ENCODE measurements around the gene GALT. TPM values are rescaled to one million over a fixed set of nuclear protein-coding genes. Genes with fewer than 3 reads are reported as not detected.

Gene GALT
- total RNA-seq, 4 donors from 2014 or later: 73.5 to 147 (median 97.3) TPM

DNA sequence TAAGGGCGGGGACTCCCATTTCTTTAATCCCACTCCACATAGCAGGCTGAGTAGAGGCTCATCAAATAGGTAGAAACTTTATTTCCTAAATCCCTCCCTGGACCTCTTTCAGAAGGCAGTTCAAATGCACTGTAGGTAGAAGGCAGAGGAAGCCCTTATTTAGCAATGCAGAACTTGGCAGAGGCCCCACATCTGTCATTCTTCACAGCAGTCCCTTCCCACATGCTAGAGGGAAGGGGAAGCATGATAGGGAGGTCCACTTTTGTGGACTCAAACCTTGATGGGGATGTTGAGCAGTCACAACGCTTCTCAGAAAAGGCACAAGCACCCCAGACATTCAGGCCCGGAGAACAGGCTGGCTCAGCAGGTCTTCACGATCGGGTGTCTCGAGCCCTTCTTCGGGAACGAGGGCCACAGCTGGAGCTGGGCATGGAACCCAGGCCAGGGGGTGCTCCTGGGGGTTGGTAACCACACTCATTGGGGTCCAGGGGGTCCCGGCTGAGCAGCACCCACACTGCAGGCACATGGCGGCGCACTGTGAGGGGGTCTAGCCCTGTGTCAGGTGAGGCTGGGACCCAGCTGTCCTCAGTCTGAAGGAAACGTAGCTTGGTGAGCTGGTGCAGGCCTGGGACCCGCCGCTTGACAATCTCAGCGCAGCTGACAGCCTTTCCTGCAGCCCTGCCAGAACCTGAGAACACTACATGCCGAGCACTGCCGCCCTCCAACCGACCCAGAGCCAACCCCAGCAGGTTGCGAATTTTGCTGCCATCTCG lies 35.9 kb upstream of the GALT start:
- DNase-seq: no peak
- Histone ChIP-seq H3K4me3 (peak overlapping the region in 1 of 4 donors; percentile 86), H3K9me3 (no peaks in the 10 kb centered on the region), H3K27me3 (no peaks in the 10 kb centered on the region), H3K4me1 (peaks cover 3 to 23% (median 17%) of the 10 kb centered on the region in 4 donors), H3K27ac (no peak overlapping the region), H3K36me3 (no peaks in the 10 kb centered on the region)
- 97% methylated on average over 19 of the region's 20 CpGs; no CpG with 5 or more reads in 1 of the 2 donors for WGBS, 2 donors (ENCODE audit: low coverage in 1 of 2)
- TF ChIP-seq, protein P1, sequence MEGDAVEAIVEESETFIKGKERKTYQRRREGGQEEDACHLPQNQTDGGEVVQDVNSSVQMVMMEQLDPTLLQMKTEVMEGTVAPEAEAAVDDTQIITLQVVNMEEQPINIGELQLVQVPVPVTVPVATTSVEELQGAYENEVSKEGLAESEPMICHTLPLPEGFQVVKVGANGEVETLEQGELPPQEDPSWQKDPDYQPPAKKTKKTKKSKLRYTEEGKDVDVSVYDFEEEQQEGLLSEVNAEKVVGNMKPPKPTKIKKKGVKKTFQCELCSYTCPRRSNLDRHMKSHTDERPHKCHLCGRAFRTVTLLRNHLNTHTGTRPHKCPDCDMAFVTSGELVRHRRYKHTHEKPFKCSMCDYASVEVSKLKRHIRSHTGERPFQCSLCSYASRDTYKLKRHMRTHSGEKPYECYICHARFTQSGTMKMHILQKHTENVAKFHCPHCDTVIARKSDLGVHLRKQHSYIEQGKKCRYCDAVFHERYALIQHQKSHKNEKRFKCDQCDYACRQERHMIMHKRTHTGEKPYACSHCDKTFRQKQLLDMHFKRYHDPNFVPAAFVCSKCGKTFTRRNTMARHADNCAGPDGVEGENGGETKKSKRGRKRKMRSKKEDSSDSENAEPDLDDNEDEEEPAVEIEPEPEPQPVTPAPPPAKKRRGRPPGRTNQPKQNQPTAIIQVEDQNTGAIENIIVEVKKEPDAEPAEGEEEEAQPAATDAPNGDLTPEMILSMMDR (IDR thresholded peaks at IDR 0.05): no peak
- TF ChIP-seq POLR2A (IDR thresholded peaks at IDR 0.05) (no peak), POLR2AphosphoS5 (IDR thresholded peaks at IDR 0.05) (no peak)
- in situ Hi-C loops (cut with MboI; ENCODE audit: low pct_ligation_motif_present in 1 of 4, low pct_unique_long_range_greater_than_20kb in 1 of 4, low sequenced_read_pairs in 3 of 4): no loop called here
- intact Hi-C loops (cut with DNase I; ENCODE audit: low total_unique reads): no loop called here

DNA sequence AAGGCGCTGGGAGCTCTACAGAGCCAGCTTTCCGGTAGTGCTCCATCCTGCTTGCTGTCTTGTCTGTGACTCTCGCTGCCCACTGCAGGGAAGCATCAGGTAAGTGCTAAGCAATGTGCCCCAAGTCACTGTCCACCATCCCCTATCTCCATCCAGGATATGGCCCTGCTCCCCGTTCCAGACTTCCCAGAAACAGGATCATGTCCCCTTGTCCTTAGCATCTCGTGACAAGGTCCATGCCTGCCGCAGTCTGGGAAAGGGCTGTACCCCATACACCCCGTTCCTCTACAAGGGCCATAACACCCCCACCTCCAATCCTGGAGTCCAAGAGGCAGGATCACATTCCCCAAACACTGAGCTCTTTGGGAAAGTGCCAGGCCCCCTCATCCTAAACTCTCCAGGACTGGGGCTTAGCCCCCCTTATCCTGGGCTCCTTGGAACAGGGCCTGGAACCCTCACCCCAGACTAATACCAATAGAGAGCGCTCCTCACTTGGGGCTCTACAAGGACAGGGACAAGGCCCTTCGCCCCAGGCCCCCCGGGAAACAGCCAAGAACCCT lies 35.1 kb upstream of the GALT start:
- 33 to 44% methylated on average over 1 to 10 of the region's 10 CpGs for WGBS, 2 donors (ENCODE audit: low coverage in 1 of 2)
- Histone ChIP-seq H3K4me3 (peak overlapping the region; percentile 44 to 86 (median 61)), H3K9me3 (no peaks in the 10 kb centered on the region), H3K27me3 (no peaks in the 10 kb centered on the region), H3K27ac (peak overlapping the region; percentile 84 to 93 (median 88)), H3K4me1 (peaks cover 3 to 23% (median 17%) of the 10 kb centered on the region in 4 donors), H3K36me3 (no peaks in the 10 kb centered on the region)
- TF ChIP-seq, protein P1 (IDR thresholded peaks at IDR 0.05): no peak
- TF ChIP-seq POLR2AphosphoS5 (IDR thresholded peaks at IDR 0.05) (no peak), EP300 (IDR thresholded peaks at IDR 0.05; ENCODE audit: low read depth) (no peak), POLR2A (IDR thresholded peaks at IDR 0.05) (no peak)
- intact Hi-C loops (cut with DNase I; ENCODE audit: low total_unique reads): no loop called here
- DNase-seq: no peak
- in situ Hi-C loops (cut with MboI; ENCODE audit: low pct_ligation_motif_present in 1 of 4, low pct_unique_long_range_greater_than_20kb in 1 of 4, low sequenced_read_pairs in 3 of 4): no loop called here

DNA sequence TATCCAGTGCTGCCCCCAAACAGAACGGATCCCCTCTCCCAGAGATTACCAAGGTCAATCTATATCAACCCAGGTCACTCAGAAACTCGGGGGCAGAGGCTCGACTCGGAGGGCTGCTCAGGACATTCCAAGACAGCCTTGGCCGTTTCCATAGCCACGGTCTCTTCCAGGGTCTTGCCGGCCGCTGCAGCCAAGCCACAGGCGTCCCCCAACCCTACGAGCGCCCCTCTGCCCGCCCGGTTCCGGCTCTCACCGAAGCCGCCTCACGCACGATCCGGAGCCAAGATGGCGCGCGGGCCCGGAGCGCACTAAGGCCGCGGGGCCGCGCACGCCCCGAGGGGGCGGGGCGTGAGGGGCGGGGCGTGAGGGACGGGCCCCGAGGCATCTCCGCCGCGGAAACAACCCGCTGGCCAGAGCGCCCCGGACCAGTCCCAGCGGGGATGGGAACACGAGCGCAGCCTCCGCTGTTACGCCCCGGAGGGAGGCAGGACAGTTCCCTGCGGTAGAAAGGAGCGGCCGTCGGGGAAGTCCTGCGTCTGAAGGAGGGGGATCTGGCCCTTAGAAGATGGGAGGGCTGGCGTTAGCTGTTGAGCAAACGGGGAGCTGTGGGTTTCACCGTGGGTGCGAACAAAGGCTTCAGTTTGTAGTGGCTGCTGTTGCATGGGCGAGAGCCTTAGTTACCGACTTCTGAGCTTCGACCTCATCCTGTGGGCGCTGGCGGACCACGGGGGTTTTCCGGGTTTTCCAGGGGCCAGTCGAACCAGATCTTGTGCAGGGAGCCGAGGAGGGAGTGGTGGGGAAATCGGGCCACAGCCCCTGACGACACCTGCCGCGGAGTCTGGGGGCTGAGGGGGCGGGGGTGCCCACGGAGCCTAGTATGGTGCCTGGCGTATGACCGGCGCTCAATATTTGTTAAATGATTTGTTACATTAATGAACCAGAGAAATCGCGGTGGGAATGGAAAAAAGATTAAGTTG lies 34.4 kb upstream of the GALT start, which contains the start of gene RPP25L:
RPP25L (minus strand) TSS at position 287 of the 977 bp plus-strand sequence. CDS start 801 bp downstream, outside the sequence.
- intact Hi-C loops (cut with DNase I; ENCODE audit: low total_unique reads): no loop called here
- TF ChIP-seq, protein P1 (IDR thresholded peaks at IDR 0.05): no peak
- TF ChIP-seq POLR2AphosphoS5 (IDR thresholded peaks at IDR 0.05): peak; percentile 87 to 98 (median 96)
- peak; percentile 84 for TF ChIP-seq POLR2A (IDR thresholded peaks at IDR 0.05)
- no peak for TF ChIP-seq EP300 (IDR thresholded peaks at IDR 0.05; ENCODE audit: low read depth)
- H3K36me3 ChIP-seq: peaks cover 0 to 6% (median 2%) of the 10 kb centered on the region in 4 donors
- H3K4me1 ChIP-seq: peaks cover 3 to 23% (median 17%) of the 10 kb centered on the region in 4 donors
- 0% methylated on average over 2 to 64 of the region's 77 CpGs for WGBS, 2 donors (ENCODE audit: low coverage in 1 of 2)
- peak within 1 kb of the TSS; percentile 44 to 86 (median 61) for H3K4me3 ChIP-seq
- in situ Hi-C loops (cut with MboI; ENCODE audit: low pct_ligation_motif_present in 1 of 4, low pct_unique_long_range_greater_than_20kb in 1 of 4, low sequenced_read_pairs in 3 of 4): no loop called here
- H3K27ac ChIP-seq: peak within 1 kb of the TSS; percentile 84 to 93 (median 88)
- H3K9me3 ChIP-seq: no peaks in the 10 kb centered on the region
- DNase-seq: peak; percentile 90
- no peaks in the 10 kb centered on the region for H3K27me3 ChIP-seq
